K562 (cell line): ENCODE results near the gene SHH. TPM values are rescaled to one million over a fixed set of nuclear protein-coding genes. Genes with fewer than 3 reads are reported as not detected.
A peak's percentile ranks its signal among the peaks of the same experiment; 100 is the strongest.

Experiments
- ATAC-seq: fragments of 200-7000 bp; cut with Tn5 transposase; 3 replicates; pipeline ENCODE4 v1.9.1; 2020; ENCODE audit warnings: moderate library complexity
- BruUV-seq: library from RNA; stranded (reverse); fragments of 400-500 nt; replicated peaks from 2 replicates; lab custom pipeline; 2021; lab: Mats Ljungman, UMichigan
- CTCF ChIA-PET: fragments of 300-600 bp; formaldehyde crosslinking; extraction: SDS; loops from one replicate; lab custom pipeline; 2021; ENCODE audit warnings: low intra/inter-chr PET ratio; lab: Yijun Ruan, JAX
- POLR2A ChIA-PET: fragments of 300-600, 350-650 bp; sonication (Branson Sonifier 250); formaldehyde crosslinking; extraction: SDS; loops from one replicate; lab custom pipeline; 2021; ENCODE audit warnings: antibody characterized with exemption, inconsistent platforms; lab: Yijun Ruan, JAX
- DNase-seq, 4 experiments: peaks; one replicate each; pipeline versions ENCODE4 v3.0.0 to v3.0.0-alpha.2; 2011 to 2018; ENCODE audit warnings: low spot score in 3 of 4, mixed read lengths in 3 of 4; ENCODE audit errors: extremely low read depth in 1 of 4
- FAIRE-seq: peaks from 2 replicates; lab custom pipeline; 2011; peaks lifted over from hg19 to GRCh38; lab: Jason Lieb, UNC
- H2AFZ ChIP-seq: 2 replicates; pipeline ENCODE4 v1.6.0; 2011; ENCODE audit warnings: low read depth, low read length, control low read depth, inconsistent platforms
- H3K27ac ChIP-seq: fragments of 200-600 bp; 3 replicates; pipeline ENCODE4 v1.8.0; 2011; ENCODE audit warnings: low read depth, mild to moderate bottlenecking, control low read depth, inconsistent platforms, low read length, moderate library complexity, mixed read lengths; ENCODE audit errors: extremely low read depth
- H3K27me3 ChIP-seq, 2 experiments: fragments of 300-600 bp in 1 of 2; 2 replicates in 1 of 2; 3 replicates in 1 of 2; pipeline versions ENCODE4 v1.6.0 to v1.8.0; 2011; ENCODE audit warnings: inconsistent platforms in 2 of 2, low read length in 2 of 2, mild to moderate bottlenecking in 1 of 2, mixed read lengths in 1 of 2, moderate library complexity in 1 of 2; ENCODE audit not compliant: control insufficient read depth in 2 of 2, insufficient read depth in 2 of 2
- H3K36me3 ChIP-seq: fragments of 300-600 bp; 3 replicates; pipeline ENCODE4 v1.8.0; 2011; ENCODE audit warnings: mild to moderate bottlenecking, low read length, inconsistent platforms; ENCODE audit not compliant: control insufficient read depth, insufficient read depth
- H3K4me1 ChIP-seq, 2 experiments: fragments of 200-600 bp in 1 of 2; replicated peaks in 1 of 2; 2 replicates in 1 of 2; 3 replicates in 1 of 2; pipeline versions ENCODE4 v1.5.1 to v1.8.0; 2011; ENCODE audit warnings: inconsistent platforms in 2 of 2, low read length in 2 of 2, mild to moderate bottlenecking in 1 of 2, mixed read lengths in 1 of 2, moderate library complexity in 1 of 2; ENCODE audit not compliant: control insufficient read depth in 2 of 2, insufficient read depth in 2 of 2
- H3K4me2 ChIP-seq: 2 replicates; pipeline ENCODE4 v1.6.1; 2011; ENCODE audit warnings: low read length, control low read depth, inconsistent platforms, mixed read lengths; ENCODE audit not compliant: insufficient read depth
- H3K4me3 ChIP-seq: fragments of 200-600 bp; sonication (generic), shearing (Covaris generic); 2 replicates; pipeline ENCODE4 v1.5.1; 2016; ENCODE audit warnings: control low read depth, inconsistent platforms
- H3K79me2 ChIP-seq: fragments of 200-600 bp; 3 replicates; pipeline ENCODE4 v1.8.0; 2011; ENCODE audit warnings: low read length, inconsistent platforms; ENCODE audit not compliant: control insufficient read depth, insufficient read depth
- H3K9ac ChIP-seq, 2 experiments: 2 replicates each; pipeline versions ENCODE4 v1.6.0 to v1.6.1; 2011; ENCODE audit warnings: low read depth in 2 of 2, low read length in 2 of 2, control low read depth in 1 of 2, inconsistent platforms in 1 of 2, mild to moderate bottlenecking in 1 of 2, mixed read lengths in 1 of 2; ENCODE audit not compliant: insufficient read depth in 1 of 2
- H3K9me1 ChIP-seq: one replicate; pipeline ENCODE4 v1.6.0; 2011; ENCODE audit warnings: inconsistent platforms, mild to moderate bottlenecking, low read length, moderate library complexity; ENCODE audit not compliant: control insufficient read depth, insufficient read depth
- H3K9me3 ChIP-seq: replicated peaks from 2 replicates; pipeline ENCODE4 v1.5.1; 2011; ENCODE audit warnings: low read depth, low read length, inconsistent platforms; ENCODE audit not compliant: control insufficient read depth, insufficient read depth
- H4K20me1 ChIP-seq: replicated peaks from 2 replicates; pipeline ENCODE4 v1.6.1; 2011; ENCODE audit warnings: low read length, inconsistent platforms, mixed read lengths; ENCODE audit not compliant: control insufficient read depth, insufficient read depth
- HCFC1 ChIP-seq: IDR thresholded peaks from 2 replicates; pipeline ENCODE4 v1.6.1; 2012; ENCODE audit warnings: low read depth, low read length, improper control_type of control experiment
- MCM3 ChIP-seq: fragments of 450-650 bp; IDR thresholded peaks from 2 replicates; pipeline ENCODE4 v1.6.1; 2016
- MXI1 ChIP-seq: IDR thresholded peaks from 2 replicates; pipeline ENCODE4 v1.6.1; 2011; ENCODE audit warnings: low read depth, mild to moderate bottlenecking, improper control_type of control experiment, low read length
- PML ChIP-seq: IDR thresholded peaks from 2 replicates; pipeline ENCODE4 v1.6.1; 2012; ENCODE audit warnings: low read length, inconsistent platforms
- POLR2A ChIP-seq: fragments of 450-650 bp; conservative IDR thresholded peaks from 2 replicates; pipeline ENCODE4 v1.6.1; 2016
- POLR2G ChIP-seq: fragments of 200-400 bp; formaldehyde crosslinking; IDR thresholded peaks from 2 replicates; pipeline ENCODE4 v1.6.1; 2017; ENCODE audit warnings: low read depth, mild to moderate bottlenecking, antibody characterized with exemption, low read length, moderate library complexity
- TRIM28 ChIP-seq: fragments of 450-650 bp; IDR thresholded peaks from 2 replicates; pipeline ENCODE4 v1.6.1; 2017
- ZFPM2 ChIP-seq: fragments of 250-450 bp; sonication (Bioruptor Pico); IDR thresholded peaks from 2 replicates; pipeline ENCODE4 v1.5.1; 2022; ENCODE audit warnings: mild to moderate bottlenecking
- ZNF146 ChIP-seq: IDR thresholded peaks from one replicate; pipeline ENCODE4 v1.6.1; 2018; ENCODE audit warnings: missing compliant biosample characterization; ENCODE audit not compliant: unreplicated experiment
- WGBS: fragments of 100-300 bp; shearing (Covaris generic); methylation state at CpG from one replicate; pipeline ENCODE4 v1.1.6; 2016; ENCODE audit warnings: low coverage, mixed read lengths; ENCODE audit not compliant: insufficient coverage; ENCODE audit errors: missing lambda C conversion rate; 5-methylcytosine and 5-hydroxymethylcytosine counted together
- in situ Hi-C: fragments of 300-500 bp; cut with MboI; formaldehyde crosslinking; loops from 4 replicates; pipeline ENCODE4 v1.15.0; 2018; ENCODE audit warnings: inconsistent platforms, mixed read lengths
- intact Hi-C: fragments of 100-400 bp; cut with micrococcal nuclease; formaldehyde crosslinking; loops from 2 replicates; pipeline ENCODE4 v1.14.2; 2022
- polyA plus RNA-seq, 8 experiments: library from polyadenylated mRNA; depleted of rRNA in 4 of 8; stranded (reverse) in 5 of 8; unstranded in 3 of 8; fragments of >200 nt; fragmentation: Nextera tagmentation in 2 of 8; fragmentation: Illumina TruSeq in 1 of 8; extraction: Ambion mirVana in 2 of 8; extraction: Trizol in 1 of 8; gene quantifications; 2 replicates each; pipeline versions ENCODE4 v1.2.1 to v1.2.3, GENCODE V29; 2011 to 2014; ENCODE audit warnings: inconsistent platforms in 1 of 8, missing spikeins in 1 of 8
- total RNA-seq, 7 experiments: library from RNA; depleted of rRNA in 6 of 7; stranded (reverse); fragments of >200 nt in 6 of 7; fragmentation: Illumina TruSeq in 2 of 7; extraction: Trizol in 2 of 7; gene quantifications; 2 replicates each; pipeline versions ENCODE4 v1.2.1 to v1.2.3, GENCODE V29; 2011 to 2021; ENCODE audit warnings: low replicate concordance in 1 of 7

The SHH gene
- total and polyA plus RNA-seq, 9 of the 15 experiments (the other 6 are each of a cell fraction or from before 2014, with no cell fraction given): 0.09 TPM; not detected in 8

DNA sequence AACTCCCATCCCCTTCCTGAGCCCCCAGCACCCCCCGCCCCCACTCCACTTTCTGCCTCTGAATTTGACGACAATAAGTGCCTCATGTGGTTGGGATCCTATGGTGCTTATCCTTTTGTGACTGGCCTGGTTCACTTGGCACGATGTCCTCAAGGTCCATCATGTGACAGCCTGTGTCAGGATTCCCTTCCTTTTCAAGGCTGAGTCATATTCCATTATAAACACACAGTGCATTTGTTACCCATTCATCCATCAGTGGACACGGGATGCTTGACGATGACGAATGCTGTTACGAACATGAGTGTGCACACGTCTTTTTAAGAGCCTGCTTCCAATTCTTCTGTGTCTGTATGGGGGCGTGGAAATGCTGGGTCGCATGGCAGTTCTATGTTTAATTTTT, 26.7 kb downstream of the SHH start:
- H3K9me3 ChIP-seq: no peaks in the 10 kb centered on the region
- H4K20me1 ChIP-seq: no peaks in the 10 kb centered on the region
- H2AFZ ChIP-seq: no peak overlapping the region
- BruUV-seq: no TSS peak
- in situ Hi-C loops (no loop called here), intact Hi-C loops (no loop called here)
- no peak overlapping the region for H3K4me2 ChIP-seq
- DNase-seq (no peak), ATAC-seq (no peak), FAIRE-seq (peak; percentile 51)
- H3K9me1 ChIP-seq: no peaks in the 10 kb centered on the region
- no peak overlapping the region for H3K27ac ChIP-seq
- TF ChIP-seq MCM3 (no peak), TRIM28 (no peak), ZNF146 (peak; percentile 62), MXI1 (no peak), HCFC1 (no peak), ZFPM2 (CRISPR knock-in tag) (no peak), POLR2A (peak; percentile 21; the same call in 1 of the 2 replicates)
- no peaks in the 10 kb centered on the region for H3K27me3 ChIP-seq
- no peak overlapping the region for H3K9ac ChIP-seq
- ChIA-PET POLR2A (interaction anchor here (0.6 to 1.2 kb wide), 2 partner anchors 15 to 148 kb away, joined by 3 to 4 read pairs; no protein-coding TSS in a partner anchor), CTCF (no interaction called here)
- WGBS: 69% methylated on average over 10 of the region's 10 CpGs
- H3K4me1 ChIP-seq: peaks cover 0 to 12% of the 10 kb centered on the region in 2 experiments; a peak in 1 of 5 replicates
- no peaks in the 10 kb centered on the region for H3K79me2 ChIP-seq
- peaks cover 23% of the 10 kb centered on the region; the same call in 1 of the 3 replicates for H3K36me3 ChIP-seq
- no peak overlapping the region for H3K4me3 ChIP-seq

- 93% methylated on average over 10 of the region's 10 CpGs for WGBS
- H3K27me3 ChIP-seq: no peaks in the 10 kb centered on the region
Measured at GRCh38 chr7:155782466-155782865, 29.8 kb downstream of the SHH start.

More at GRCh38 chr7:155782466-155782865, 29.8 kb downstream of the SHH start:
- TF ChIP-seq POLR2G: peak; percentile 69
- no peak for TF ChIP-seq PML
- H3K9me3 ChIP-seq: no peaks in the 10 kb centered on the region
- ChIA-PET POLR2A (no interaction called here), CTCF (no interaction called here)
- no peak overlapping the region for H3K4me2 ChIP-seq
- no peak overlapping the region for H3K9ac ChIP-seq
- no TSS peak for BruUV-seq
- no peak overlapping the region for H2AFZ ChIP-seq
- H3K36me3 ChIP-seq: peaks cover 53% of the 10 kb centered on the region; the same call in 2 of the 3 replicates
- intact Hi-C loops: no loop called here
- FAIRE-seq (no peak), ATAC-seq (peak; percentile 11), DNase-seq (no peak)
- H3K4me3 ChIP-seq: no peak overlapping the region
- no peaks in the 10 kb centered on the region; a peak in 1 of 5 replicates for H3K4me1 ChIP-seq
- H3K27ac ChIP-seq: no peak overlapping the region
- in situ Hi-C loops: no loop called here
- H3K79me2 ChIP-seq: no peaks in the 10 kb centered on the region
- no peaks in the 10 kb centered on the region for H3K9me1 ChIP-seq
- H4K20me1 ChIP-seq: no peaks in the 10 kb centered on the region
